Activated CD4-positive, alpha-beta T cell treated with anti-CD3 and anti-CD28 coated beads, Interleukin-2, Interleukin-4, amounts not matched to agents 100 ng/mL and 50 ng/mL, durations not matched to agents 16 hours and 8 hours (primary cell): ENCODE results near the gene GPC1.
A peak's percentile ranks its signal among the peaks of the same experiment; 100 is the strongest.

Experiments
- DNase-seq: peaks from one replicate; pipeline ENCODE4 v3.0.0-alpha.2; 2020; ENCODE audit warnings: low spot score

Gene GPC1

DNA sequence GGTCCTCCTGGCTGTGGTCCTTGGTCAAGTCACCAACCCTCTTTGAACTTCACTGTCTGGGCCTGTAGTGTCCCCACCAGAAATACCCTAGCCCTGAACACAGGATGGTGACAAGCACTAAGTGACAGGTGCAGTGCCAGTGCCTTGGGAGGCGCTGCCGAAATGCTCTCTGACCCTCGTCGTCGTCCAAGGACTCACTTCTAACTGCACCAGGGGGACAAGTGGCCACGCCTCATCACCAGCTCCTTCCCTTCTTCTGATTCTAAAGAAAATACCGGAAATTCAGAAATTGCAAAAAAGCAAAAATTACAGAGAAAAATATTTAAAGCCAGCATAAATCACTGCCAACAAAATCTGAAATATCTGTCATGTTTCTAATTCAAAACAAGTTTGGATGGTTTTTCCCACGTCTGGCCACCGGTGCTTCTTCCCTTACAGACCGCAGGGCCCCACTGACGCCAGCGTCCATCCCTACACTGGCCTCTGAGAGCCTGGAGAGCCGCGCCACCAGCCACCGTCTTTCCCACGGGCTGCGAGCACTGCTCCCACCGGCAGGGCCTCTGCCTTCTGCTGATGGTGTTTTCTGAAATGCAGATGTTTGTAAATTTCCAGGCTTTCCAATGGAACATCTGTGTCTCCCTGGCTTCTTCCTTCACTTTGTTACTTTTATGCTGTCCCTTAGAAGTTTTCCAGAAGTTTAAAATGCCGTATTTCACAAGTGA lies 37.4 kb upstream of the GPC1 start:
- no peak for DNase-seq

DNA sequence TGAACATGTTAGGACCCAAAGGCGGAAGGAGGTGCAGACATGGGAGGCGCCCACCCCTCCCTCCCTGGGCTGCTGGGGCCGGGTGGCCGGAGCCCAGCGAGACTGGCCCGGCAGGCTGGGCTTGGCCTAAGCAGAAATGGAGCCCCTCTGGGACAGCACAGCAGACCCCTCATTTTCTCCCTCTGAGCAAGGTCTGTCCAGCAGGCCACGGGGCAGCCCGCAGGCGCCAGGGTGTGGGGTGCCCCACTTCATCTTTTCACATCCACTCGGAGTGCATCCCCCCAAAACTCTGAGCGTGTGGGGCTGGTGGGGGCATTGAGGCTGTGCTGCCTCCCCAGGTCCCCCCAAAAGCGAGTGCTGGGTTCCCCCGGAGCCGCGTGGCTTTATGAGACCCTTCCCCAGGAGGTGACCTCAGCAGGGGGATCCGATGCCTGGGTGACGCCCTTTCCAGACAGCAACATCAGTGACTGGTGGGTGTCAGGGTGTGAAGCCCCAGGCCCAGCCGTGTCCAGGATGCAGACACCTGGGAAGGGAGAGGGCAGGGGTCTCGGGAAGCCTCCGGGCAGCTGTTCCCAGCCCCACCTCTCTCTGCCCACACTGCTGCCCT lies 36.7 kb upstream of the GPC1 start:
- no peak for DNase-seq

DNA sequence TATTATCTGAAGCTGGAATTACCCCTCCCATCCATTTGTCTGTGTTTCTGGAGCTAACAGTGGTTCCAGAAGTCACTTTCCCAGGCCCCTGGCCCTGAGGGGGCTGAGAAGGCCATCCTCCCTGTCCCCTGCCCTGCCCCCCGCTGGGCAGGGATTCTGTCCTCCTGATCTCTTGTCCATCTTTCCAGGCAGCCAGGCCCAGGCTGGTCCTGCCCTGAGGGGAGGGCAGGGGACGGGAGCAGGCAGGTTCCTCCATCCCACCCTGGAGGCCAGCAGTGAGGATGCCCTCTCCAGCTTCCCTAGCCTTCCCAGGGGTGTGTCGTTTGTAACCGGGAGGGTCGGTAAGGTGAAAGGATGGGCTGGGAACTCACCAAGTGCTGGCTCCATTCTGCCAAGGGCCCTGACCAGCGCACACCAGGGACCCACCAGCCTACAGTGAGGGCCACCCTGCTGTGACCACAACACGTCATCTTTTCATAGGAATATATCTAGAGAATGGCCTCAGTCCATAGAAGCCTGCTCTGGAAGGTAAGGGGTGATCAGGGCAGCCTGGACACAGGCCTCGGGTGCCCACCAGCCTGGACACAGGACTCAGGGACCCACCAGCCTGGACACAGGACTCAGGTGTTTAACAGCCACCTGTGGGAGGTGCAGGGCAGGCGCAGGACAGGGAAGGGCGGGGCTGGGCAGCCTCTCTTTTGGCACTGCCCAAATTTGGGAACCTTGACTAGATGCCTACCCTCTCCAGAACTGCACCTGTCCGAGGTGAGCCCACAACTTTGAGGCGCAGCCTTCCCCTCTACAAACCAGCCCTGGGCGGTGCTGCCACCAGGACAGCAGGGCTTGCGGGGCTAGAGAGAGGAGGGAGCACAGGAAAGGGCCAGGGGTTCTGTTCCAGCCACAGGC lies 35.8 kb upstream of the GPC1 start:
- DNase-seq = no peak

DNA sequence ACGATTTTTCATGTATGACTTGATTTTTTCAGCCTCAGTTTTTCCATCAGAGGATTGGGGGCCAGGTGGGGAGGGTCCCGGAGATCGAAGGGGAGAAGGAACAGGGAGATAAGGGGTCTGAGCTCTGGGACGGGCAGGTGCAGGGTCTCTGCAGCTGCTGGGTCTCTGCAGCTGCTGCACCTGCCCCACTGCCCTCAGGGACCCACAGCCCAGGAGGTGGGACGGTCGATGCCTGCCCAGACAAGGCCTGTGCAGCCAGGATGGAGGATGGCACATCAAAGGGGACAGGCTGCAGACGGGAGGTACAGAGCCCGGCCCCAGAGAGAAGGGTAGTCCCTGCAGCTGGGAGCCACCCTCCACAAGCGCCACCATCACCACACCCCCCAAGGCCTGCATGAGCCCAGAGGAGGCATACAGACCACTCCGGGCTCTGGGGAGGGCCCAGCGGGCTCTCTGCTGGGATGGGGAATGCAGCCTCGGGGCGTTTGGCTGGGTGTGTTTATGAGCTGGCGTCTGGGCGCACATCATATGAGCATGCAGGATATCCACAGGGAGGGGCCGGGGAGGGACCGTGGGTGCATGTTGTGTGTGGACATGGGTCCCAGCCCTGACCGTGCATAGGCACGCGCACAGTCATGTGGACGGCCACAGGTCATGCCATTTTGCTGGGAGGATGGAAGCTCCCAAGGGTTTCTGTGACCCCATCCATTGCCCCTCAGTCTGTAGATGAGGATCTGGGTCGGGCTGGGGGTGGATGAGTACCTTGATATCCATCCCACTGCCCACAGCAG lies 34.9 kb upstream of the GPC1 start:
- no peak for DNase-seq

DNA sequence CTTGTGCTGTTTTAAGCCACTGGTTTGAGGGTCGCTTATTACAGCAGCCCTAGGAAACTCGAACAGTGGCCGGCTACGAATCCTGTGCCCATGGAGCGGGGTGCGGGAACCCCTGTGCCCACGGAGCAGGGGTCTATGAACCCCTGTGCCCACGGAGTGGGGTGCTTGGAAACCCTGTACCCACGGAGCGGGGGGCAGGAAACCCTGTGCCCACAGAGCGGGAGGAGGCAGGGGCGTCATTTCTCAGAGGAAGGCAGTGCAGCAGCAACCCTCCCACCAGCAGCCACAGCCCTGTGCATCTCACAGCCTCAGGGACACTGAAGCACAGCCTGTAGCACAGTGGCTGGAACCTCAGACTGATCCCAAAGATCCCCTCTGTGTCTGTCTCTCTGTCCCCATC lies 34.2 kb upstream of the GPC1 start:
- DNase-seq = no peak

DNA sequence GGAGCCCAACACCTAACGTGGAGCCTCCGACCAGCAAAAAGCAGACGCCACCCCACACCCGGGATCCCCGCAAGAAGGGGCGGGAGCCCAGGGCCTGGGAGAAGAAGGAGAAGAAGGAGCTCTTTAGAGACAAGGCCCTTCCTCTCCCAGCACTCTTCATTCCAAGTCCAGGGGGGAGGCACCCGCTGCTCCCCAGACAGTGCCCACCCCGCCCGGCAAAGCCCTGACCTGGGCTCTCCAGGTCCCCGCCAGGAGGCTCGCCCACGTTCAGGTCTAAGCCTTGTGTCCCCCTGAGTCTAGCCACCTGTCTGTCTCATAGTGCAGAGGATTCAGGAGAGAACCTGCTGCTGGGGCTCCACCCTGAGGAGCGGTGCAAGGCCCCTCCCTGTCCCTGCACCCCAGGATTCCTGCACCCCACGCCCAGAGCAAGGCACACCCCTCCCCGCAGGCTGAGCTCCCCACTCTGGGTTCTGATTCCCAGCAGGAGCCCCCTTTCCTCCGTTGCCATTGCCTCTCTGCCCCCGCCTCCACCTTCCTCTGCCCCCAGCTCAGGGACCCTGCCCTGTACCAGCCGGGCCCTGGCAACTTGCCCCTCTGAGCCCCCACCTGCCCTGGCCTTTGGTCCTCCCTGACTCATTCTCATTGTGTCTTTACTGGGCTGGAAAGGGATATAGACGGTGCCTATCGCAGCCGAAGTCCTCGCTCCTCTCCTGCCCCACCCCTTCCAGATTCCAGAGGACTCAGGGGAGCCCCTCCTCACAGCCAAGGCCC lies 33.5 kb upstream of the GPC1 start:
- DNase-seq = no peak

DNA sequence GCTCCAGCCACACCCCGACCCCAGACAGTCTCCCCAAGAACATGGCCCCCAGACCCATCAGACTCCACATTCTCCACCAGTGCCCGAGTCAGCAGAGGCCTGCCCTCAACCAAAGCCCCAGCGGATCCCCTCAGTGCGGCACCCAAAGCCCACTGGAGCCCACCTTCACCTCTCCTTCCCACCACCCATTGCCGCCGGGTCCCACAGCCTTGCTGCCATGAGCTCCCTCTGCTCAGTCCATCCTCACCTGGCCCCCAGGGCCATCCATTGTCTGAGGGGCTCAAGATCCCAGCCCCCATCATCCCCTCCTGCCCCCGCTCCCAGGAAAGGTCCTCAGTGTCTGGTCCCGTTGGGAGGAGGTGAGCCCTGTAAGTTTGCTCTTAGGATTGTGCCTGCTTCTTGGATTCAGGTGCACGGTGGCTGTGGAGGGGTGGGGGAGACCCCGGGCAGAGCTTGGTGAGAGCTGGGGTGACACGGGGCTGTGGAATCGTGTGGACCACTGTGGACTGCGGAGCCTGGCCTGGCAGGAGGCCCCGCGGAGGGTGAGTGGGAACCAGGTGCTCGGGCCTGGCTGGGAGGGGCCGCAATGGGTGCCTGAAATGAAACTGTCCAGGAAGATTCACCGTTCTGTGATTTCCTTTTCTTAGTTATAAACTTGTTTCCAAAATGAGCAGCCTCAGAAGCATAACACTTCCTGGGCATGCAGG lies 32.7 kb upstream of the GPC1 start:
- DNase-seq = no peak

DNA sequence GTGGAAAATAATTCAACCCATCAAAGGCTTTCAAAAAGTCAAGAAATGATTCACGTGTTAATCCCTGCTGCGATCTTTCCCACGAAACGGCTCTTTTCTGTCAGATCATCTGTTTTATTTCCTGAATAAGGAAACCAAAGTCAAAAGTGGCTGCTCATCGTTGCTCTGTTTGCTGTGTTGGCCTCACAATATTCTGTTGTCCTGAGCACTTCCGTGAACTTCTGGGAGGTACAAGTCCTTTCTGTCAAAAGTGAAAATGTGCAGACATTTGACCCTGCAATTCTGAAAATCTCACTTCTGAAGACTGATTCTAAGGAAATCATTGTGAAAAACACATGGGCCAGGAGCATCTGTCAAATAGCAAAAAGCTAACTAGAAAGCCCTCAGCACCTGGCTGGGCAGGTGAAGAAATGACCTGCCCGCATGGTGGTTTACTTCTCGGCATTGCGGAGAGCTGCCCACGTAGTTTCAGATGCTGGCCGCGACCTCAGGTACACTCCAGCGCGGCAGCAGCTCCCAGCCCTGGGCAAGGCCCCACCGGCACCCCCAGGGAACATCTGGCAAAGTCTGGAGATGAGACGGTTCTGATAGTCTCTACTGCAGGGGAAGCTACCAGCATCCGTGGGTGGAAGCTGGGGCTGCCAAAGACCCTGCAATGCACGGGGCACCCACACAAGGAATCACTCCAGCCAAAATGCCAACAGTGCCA lies 31.9 kb upstream of the GPC1 start:
- DNase-seq = peak; percentile 34

DNA sequence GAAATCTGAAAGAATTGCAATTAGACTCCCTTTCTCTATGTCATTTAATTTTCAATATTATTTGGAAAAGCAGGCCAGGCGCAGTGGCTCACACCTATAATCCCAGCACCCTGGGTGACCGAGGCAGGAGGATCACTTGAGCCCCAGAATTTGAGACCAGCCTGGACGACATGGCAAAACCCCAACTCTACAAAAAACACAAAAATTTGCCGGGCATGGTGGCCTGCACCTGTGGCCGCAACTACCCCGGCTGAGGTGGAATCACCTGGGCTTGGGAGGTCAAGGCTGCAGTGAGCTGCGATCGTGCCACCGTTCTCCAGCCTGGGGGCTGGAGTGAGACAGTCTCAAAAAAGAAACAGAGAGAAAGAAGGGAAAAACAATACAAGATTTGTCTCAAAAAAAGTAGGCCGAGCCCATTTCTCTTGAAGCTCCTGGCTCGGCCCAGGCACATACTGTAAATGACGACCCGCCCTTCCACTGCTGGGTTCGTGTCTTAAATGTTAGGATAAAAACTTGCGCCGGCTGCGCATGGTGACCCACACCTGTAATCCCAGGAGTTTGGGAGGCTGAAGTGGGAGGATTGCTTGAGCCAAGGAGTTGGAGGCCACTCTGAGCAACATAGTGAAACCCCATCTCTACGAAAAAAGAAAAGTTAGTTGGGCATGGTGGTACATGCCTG lies 31.1 kb upstream of the GPC1 start:
- no peak for DNase-seq

DNA sequence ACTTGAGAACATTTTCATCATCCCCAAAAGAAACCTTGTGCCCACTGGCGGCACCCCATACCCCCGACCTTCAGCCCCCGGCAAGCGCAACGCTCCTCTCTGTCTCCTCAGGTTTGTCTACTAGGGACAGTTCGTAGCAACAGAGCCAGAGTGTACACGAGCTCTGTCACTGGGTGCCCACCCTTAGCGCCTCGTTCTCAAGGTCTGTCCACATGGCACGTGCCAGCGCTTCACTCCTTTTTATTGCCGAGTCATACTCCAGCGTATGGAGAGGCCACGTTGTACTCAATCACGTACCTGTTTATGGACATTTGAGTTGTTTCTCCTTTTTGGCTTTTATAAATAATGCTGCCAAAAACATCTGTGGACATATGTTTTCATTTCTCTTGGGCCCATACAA lies 30.3 kb upstream of the GPC1 start:
- no peak for DNase-seq

DNA sequence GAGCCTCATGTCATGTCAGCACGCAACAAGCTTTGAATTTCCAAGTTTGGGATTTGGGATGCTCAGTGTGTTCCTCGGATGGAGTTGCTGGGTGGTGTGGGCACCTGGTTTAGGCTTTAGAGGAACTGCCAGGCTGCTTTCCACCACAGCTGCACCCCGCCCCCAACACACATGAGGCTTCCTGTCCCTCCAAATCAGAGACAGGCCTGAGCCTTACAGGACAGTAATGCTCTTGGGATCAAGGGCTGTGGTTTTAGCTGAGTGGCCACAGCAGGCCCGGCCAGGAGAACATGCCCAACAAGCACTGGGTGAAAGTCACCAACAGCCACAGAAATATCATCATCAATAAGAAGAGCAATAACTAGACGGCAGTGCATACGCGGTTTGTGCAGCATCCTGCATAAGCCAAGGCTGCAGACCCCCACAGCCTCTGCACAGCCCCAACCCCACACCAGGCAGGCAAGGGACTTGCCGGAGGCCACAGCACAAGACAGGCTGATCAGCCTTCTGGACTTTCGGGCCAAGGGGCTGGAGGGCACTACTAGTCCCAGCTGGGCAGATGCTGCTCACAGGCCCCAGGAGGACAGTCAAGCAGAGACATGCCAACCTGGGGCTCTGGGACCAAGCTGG lies 29.7 kb upstream of the GPC1 start:
- no peak for DNase-seq

DNA sequence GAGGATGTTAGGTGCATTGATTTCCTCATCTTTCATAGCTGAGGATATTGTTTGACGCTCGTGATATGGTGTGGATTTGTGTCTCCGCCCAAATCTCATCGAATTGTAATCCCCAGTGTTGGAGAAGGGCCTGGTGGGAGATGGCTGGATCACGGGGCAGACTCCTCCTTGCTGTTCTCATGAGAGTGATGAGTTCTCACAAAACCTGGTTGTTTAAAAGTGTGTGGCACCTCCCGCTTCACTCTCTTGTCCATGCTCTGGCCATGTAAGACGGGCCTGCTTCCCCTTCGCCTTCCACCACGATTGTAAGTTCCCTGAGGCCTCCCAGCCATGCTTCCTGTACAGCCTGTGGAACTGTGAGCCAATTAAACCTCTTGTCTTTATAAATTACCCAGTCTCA lies 28.4 kb upstream of the GPC1 start:
- no peak for DNase-seq

DNA sequence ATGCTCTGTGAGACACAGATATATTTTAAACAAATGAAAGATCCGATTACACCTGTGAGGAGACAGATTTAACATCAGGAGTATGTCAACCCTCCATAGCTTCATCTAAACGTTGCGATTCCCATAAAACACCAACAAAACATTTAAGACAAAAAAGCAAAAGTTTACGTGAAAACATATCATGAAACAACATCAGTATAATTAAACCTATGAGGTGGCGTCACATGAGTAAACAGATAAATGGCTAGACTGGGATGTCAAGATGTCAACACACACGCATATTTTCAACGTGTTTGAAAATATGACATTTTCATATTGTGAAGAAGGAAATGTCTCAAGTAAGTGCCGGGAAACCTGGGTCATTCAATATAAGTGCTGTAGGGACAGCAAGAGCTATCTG lies 25.5 kb upstream of the GPC1 start:
- no peak for DNase-seq

DNA sequence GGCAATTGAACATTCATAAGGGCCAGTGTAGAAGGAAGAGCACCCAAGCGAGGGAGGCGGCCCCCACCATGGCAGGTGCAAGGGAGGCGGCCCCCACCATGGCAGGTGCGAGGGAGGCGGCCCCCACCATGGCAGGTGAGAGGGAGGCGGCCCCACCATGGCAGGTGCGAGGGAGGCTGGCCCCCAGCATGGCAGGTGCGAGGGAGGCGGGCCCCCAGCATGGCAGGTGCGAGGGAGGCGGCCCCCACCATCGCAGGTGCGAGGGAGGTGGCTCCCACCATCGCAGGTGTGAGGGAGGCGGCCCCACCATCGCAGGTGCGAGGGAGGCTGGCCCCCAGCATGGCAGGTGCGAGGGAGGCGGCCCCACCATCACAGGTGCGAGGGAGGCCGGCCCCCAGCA lies 24.7 kb upstream of the GPC1 start:
- DNase-seq = no peak

DNA sequence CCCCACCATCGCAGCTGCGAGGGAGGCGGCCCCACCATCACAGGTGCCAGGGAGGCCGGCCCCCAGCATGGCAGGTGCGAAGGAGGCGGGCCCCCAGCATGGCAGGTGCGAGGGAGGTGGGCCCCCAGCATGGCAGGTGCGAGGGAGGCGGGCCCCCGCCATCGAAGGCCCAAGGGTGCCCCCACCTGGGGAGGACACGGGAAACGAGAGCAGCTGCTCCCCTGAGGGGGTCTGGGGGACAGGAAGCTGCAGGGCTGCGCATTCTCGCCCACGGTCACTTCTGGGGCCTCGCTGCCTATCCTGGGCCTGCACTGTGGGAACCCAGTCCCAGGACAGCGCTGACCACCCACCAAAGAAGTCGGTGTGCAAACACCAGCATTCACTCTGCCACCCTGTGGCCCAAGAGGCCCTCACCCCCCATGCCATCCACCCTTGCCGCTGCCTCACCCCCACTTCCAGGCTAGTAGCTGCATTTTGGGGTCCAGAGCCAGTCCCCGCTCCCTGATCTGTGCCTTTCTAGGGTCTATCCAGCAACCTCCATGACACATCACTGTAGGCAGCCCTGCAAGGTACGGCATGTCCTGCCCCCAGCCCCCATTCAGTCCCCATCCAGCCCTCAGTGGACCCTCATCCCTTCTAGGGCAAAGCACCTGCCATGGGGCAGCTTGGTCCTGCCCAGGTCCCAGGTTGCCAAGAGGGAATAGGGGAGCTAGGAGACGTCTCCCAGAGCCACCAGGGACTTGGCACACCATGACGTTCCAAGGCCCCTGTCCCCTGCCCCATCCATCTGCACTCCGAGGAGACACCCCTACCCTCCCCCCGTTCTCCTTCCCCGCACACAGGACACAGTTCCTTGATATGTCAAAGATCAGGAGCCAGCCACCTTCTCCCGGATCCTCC lies 24.0 kb upstream of the GPC1 start:
- no peak for DNase-seq

DNA sequence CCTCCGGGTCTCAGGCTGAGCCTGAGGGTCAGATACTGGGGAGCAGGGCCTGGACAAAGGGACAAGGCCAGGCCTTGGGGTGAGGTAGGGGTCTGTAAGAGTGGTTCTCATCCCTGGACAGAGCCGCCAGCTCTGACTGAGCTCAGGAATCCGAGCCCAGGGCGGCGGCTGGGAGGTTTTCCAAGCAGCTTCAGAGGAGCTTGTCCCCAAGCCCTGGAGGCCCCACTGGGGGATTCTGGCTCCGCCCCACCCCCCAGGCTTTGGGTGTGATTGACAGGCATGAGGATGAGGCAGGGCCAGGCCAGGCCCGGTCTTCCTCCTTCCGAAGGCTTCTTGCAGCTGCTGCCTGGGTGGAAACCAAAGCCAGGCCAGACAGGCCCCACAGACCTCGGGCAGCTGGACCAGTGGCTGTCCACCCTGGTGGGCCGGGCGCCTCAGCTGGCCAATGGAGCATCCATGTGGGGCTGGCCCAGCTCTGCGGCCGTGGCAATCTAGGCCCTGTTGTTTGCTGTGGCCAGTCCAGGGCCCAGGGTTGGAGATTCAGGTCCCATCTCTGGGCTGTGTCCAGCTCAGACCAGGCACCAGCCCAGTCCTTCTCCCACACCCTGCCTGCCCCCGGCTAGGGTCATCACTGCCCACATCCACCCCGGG lies 23.1 kb upstream of the GPC1 start:
- no peak for DNase-seq

DNA sequence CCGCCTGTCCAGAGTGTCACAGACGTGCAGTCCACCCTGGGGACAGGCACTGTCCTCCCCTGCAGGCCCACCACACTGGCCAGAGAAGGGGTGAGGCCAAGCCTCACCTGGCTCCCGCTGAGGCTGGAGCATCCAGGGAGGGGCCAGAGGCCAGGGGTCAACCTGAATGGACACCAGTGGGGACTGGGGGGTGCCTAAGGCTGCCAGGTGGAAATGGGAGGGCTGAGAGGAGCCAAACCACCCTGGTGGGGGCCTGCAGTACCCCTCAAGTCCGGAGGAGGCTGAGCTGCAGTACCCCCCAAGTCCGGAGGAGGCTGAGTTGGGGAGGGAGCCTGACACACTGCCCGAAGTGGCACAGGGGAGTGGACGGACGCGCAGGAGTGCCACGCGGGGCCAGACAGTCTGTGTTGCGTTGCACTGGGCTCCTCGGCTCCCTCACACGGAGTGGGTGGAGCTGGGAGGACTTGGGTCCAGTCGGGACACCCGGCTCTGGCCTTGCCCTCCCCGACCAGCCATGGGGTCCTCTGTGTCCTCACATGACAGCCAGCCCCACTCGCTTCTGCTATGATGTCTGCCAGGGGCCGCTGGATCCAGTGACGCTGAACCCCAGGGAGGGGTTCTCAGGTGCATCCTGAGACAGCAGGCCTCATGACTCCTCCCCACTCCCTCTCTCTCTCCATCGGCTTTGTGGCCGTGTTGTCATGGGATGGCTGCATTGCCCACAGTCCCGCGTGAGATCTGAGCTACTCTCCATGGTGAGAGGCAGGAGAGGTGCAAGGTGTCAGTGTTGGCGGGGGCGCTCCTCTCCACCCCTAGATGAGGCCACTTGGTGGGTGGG lies 22.3 kb upstream of the GPC1 start:
- no peak for DNase-seq
